A673 (cell line): ENCODE measurements around the gene PSTK. TPM values are rescaled to one million over a fixed set of nuclear protein-coding genes. Genes with fewer than 3 reads are reported as not detected.

ENCODE experiments used
- BruUV-seq: library from RNA; stranded (reverse); fragments of 400-500 nt; replicated peaks from 2 replicates; lab custom pipeline; 2021; lab: Mats Ljungman, UMichigan
- CTCF ChIA-PET: fragments of 300-600 bp; sonication (Branson Sonifier 250); formaldehyde crosslinking; loops from one replicate; lab custom pipeline; 2022; ENCODE audit warnings: antibody characterized with exemption; lab: Charles Lee
- POLR2A ChIA-PET: fragments of 300-600 bp; sonication (Branson Sonifier 250); formaldehyde crosslinking; loops from one replicate; lab custom pipeline; 2022; ENCODE audit warnings: antibody characterized with exemption; ENCODE audit not compliant: low non-redundant PET; lab: Charles Lee
- DNase-seq: peaks from one replicate; pipeline ENCODE4 v3.0.0-alpha.2; 2015; ENCODE audit warnings: low spot score
- H3K27ac ChIP-seq: fragments of 200-600 bp; sonication (generic); 2 replicates; pipeline ENCODE4 v1.5.1; 2016; ENCODE audit warnings: mixed run types, low read depth, mild to moderate bottlenecking, mixed read lengths, antibody characterized with exemption, low read length; ENCODE audit not compliant: poor library complexity, severe bottlenecking
- H3K27me3 ChIP-seq: fragments of 200-600 bp; sonication (generic); replicated peaks from 2 replicates; pipeline ENCODE4 v1.6.1; 2017; ENCODE audit warnings: mixed run types, low read depth, mild to moderate bottlenecking, mixed read lengths, antibody characterized with exemption, low read length; ENCODE audit not compliant: insufficient read depth, poor library complexity
- H3K36me3 ChIP-seq: fragments of 200-600 bp; sonication (generic); 2 replicates; pipeline ENCODE4 v1.6.1; 2016; ENCODE audit warnings: mixed run types, mild to moderate bottlenecking, mixed read lengths, antibody characterized with exemption, low read length; ENCODE audit not compliant: insufficient read depth, poor library complexity, severe bottlenecking
- H3K4me1 ChIP-seq: fragments of 200-600 bp; sonication (generic); 2 replicates; pipeline ENCODE4 v1.6.1; 2017; ENCODE audit warnings: mixed run types, mild to moderate bottlenecking, mixed read lengths, antibody characterized with exemption, low read length; ENCODE audit not compliant: insufficient read depth, poor library complexity, severe bottlenecking
- H3K4me3 ChIP-seq: fragments of 200-600 bp; sonication (generic); 2 replicates; pipeline ENCODE4 v1.5.1; 2016; ENCODE audit warnings: low read depth, mixed run types, mild to moderate bottlenecking, mixed read lengths, low read length; ENCODE audit not compliant: poor library complexity, severe bottlenecking
- H3K9me3 ChIP-seq: fragments of 200-600 bp; sonication (generic); 2 replicates; pipeline ENCODE4 v1.6.1; 2016; ENCODE audit warnings: mixed run types, low read depth, mild to moderate bottlenecking, mixed read lengths, antibody characterized with exemption, low read length; ENCODE audit not compliant: poor library complexity, severe bottlenecking
- EZH2 ChIP-seq: fragments of 200-600 bp; sonication (generic); IDR thresholded peaks from 2 replicates; pipeline ENCODE4 v1.6.1; 2017; ENCODE audit warnings: borderline replicate concordance, low read depth, mild to moderate bottlenecking, mixed read lengths, antibody characterized with exemption, low read length; ENCODE audit not compliant: poor library complexity, severe bottlenecking
- intact Hi-C: fragments of 100-400 bp; cut with micrococcal nuclease; formaldehyde crosslinking; loops from one replicate; pipeline ENCODE4 v1.10.0; 2022; ENCODE audit not compliant: unreplicated experiment
- total RNA-seq: library from RNA; stranded (reverse); gene quantifications from 2 replicates; pipeline ENCODE4 v1.2.3, GENCODE V29; 2021
- TF ChIP-seq, protein P1 (sequence below): fragments of 300-800, 200-600 bp; sonication (generic); conservative IDR thresholded peaks from 2 replicates; pipeline ENCODE4 v1.5.1; 2017; ENCODE audit warnings: low read depth, mild to moderate bottlenecking, antibody characterized with exemption, low read length, moderate library complexity, mixed read lengths

Gene PSTK
- total RNA-seq, 1 experiment from 2014 or later: 5.7 TPM

- H3K27me3 ChIP-seq: no peaks in the 10 kb centered on the region
- ChIA-PET CTCF (no interaction called here), POLR2A (no interaction called here)
- H3K4me1 ChIP-seq: no peaks in the 10 kb centered on the region
- peaks cover 6% of the 10 kb centered on the region for H3K9me3 ChIP-seq
- intact Hi-C loops: no loop called here
- TSS peak; percentile 66 for BruUV-seq
- H3K27ac ChIP-seq: no peak overlapping the region
- no peak for TF ChIP-seq EZH2
- TF ChIP-seq, protein P1, sequence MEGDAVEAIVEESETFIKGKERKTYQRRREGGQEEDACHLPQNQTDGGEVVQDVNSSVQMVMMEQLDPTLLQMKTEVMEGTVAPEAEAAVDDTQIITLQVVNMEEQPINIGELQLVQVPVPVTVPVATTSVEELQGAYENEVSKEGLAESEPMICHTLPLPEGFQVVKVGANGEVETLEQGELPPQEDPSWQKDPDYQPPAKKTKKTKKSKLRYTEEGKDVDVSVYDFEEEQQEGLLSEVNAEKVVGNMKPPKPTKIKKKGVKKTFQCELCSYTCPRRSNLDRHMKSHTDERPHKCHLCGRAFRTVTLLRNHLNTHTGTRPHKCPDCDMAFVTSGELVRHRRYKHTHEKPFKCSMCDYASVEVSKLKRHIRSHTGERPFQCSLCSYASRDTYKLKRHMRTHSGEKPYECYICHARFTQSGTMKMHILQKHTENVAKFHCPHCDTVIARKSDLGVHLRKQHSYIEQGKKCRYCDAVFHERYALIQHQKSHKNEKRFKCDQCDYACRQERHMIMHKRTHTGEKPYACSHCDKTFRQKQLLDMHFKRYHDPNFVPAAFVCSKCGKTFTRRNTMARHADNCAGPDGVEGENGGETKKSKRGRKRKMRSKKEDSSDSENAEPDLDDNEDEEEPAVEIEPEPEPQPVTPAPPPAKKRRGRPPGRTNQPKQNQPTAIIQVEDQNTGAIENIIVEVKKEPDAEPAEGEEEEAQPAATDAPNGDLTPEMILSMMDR: no peak
- H3K4me3 ChIP-seq: peak overlapping the region; percentile 91
- H3K36me3 ChIP-seq: no peaks in the 10 kb centered on the region
- no peak for DNase-seq
Observed at GRCh38 chr10:122954731-122955050, 25.5 kb upstream of the PSTK start.

- no peak for DNase-seq
- Histone ChIP-seq H3K36me3 (no peaks in the 10 kb centered on the region), H3K27me3 (no peaks in the 10 kb centered on the region), H3K9me3 (peaks cover 6% of the 10 kb centered on the region), H3K4me1 (no peaks in the 10 kb centered on the region), H3K4me3 (no peak overlapping the region), H3K27ac (no peak overlapping the region)
- intact Hi-C loops: no loop called here
- CTCF ChIA-PET: no interaction called here
- TF ChIP-seq, protein P1: no peak
- no peak for TF ChIP-seq EZH2
- BruUV-seq: no TSS peak
- POLR2A ChIA-PET: no interaction called here
Observed at GRCh38 chr10:122955892-122956291, 24.3 kb upstream of the PSTK start.

DNA sequence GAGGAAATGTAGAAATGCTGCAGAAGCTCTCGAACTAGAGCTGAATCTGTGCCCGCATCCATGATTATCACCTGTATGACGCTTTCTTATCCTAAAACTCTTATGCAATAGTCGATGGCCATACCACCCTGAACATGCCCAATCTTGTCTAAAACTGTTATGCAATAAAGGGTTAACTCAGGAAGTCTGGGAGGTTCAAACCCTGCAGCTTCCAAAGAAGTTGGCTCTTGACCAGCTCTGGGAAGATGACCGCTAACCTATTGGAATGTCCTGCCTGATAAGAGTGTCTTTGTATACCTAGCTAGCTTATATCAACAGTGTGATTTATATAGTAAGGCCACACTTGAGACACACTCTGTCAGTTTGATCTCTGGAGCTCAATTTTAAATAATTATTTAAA, 22.7 kb upstream of the PSTK start:
- no peak overlapping the region for H3K4me3 ChIP-seq
- CTCF ChIA-PET: no interaction called here
- H3K36me3 ChIP-seq: no peaks in the 10 kb centered on the region
- TF ChIP-seq, protein P1: no peak
- TF ChIP-seq EZH2: no peak
- no peaks in the 10 kb centered on the region for H3K27me3 ChIP-seq
- POLR2A ChIA-PET: no interaction called here
- peaks cover 6% of the 10 kb centered on the region for H3K9me3 ChIP-seq
- H3K4me1 ChIP-seq: no peaks in the 10 kb centered on the region
- intact Hi-C loops: no loop called here
- no TSS peak for BruUV-seq
- no peak overlapping the region for H3K27ac ChIP-seq
- DNase-seq: no peak

- TF ChIP-seq EZH2: no peak
- TF ChIP-seq, protein P1: no peak
- BruUV-seq: no TSS peak
- H3K36me3 ChIP-seq: no peaks in the 10 kb centered on the region
- no peak for DNase-seq
- POLR2A ChIA-PET: no interaction called here
- H3K9me3 ChIP-seq: no peaks in the 10 kb centered on the region
- H3K4me1 ChIP-seq: no peaks in the 10 kb centered on the region
- H3K27me3 ChIP-seq: no peaks in the 10 kb centered on the region
- no peak overlapping the region for H3K27ac ChIP-seq
- intact Hi-C loops: no loop called here
- CTCF ChIA-PET: no interaction called here
- H3K4me3 ChIP-seq: no peak overlapping the region
Observed at GRCh38 chr10:122962405-122962804, 17.8 kb upstream of the PSTK start.
